ENCODE data around the gene RFC2.
A peak's percentile ranks its signal among the peaks of the same experiment; 100 is the strongest.
"Not testable (repeated sequence)": the region's sequence is repeated elsewhere in the genome, so short reads cannot be mapped to it uniquely, and the experiment has no call there.

Gene RFC2

DNA sequence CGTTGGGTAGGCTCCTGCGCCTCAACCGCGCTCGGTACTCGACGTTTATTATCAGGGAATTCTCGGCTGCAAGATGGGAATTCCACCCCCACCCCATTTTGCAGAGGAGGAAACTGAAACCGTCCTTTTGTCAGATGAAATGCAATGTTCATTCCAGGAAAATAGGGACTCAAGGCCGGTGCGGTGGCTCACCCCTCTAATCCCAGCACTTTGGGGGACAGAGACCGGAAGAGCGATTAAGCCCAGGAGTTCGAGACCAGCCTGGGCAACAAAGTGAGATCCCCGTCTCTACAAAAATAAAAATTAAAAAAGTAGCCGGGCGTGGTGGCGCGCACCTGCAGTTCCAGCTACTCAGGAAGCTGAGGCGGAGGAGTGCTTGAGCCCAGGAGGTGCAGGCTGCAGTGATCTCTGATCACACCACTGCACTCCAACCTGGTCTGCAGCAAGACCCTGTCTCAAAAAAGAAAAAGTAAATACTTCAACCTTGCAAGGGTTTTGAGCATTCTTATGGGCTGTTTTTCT lies 720 bp upstream of the RFC2 start:
- Histone ChIP-seq H3K27me3 (no peaks in the 10 kb centered on the region), H3K4me3 (ENCODE audit: low read depth, low read length) (peak overlapping the region; percentile 98), H3K36me3 (peaks cover 14% of the 10 kb centered on the region), H3K4me1 (no peaks in the 10 kb centered on the region), H3K9me3 (no peaks in the 10 kb centered on the region)
- DNase-seq, result no peak
- TF ChIP-seq, protein P1, sequence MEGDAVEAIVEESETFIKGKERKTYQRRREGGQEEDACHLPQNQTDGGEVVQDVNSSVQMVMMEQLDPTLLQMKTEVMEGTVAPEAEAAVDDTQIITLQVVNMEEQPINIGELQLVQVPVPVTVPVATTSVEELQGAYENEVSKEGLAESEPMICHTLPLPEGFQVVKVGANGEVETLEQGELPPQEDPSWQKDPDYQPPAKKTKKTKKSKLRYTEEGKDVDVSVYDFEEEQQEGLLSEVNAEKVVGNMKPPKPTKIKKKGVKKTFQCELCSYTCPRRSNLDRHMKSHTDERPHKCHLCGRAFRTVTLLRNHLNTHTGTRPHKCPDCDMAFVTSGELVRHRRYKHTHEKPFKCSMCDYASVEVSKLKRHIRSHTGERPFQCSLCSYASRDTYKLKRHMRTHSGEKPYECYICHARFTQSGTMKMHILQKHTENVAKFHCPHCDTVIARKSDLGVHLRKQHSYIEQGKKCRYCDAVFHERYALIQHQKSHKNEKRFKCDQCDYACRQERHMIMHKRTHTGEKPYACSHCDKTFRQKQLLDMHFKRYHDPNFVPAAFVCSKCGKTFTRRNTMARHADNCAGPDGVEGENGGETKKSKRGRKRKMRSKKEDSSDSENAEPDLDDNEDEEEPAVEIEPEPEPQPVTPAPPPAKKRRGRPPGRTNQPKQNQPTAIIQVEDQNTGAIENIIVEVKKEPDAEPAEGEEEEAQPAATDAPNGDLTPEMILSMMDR (IDR thresholded peaks at IDR 0.05; ENCODE audit: low read depth, low read length), result no peak

DNA sequence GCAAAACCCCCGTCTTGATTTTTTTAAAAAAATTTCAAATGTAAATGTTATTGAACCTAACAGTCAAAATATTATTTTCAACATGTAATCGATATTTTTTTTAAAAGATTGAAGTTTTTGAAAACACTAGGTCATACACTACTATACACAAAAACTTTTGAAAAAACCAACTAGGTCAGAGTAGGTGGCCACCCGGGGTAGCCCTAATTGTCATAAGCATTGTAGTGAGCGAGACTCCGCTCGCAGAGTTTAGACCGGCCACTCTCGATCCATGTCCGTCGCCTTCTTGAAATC lies 417 bp downstream of the RFC2 start:
- TF ChIP-seq, protein P1 (IDR thresholded peaks at IDR 0.05; ENCODE audit: low read depth, low read length), result no peak
- DNase-seq, result peak; percentile 14
- H3K27me3 ChIP-seq, result no peaks in the 10 kb centered on the region
- no peaks in the 10 kb centered on the region for H3K4me1 ChIP-seq
- peaks cover 24% of the 10 kb centered on the region for H3K36me3 ChIP-seq
- peak overlapping the region; percentile 98 for H3K4me3 ChIP-seq (ENCODE audit: low read depth, low read length)
- H3K9me3 ChIP-seq, result no peaks in the 10 kb centered on the region

DNA sequence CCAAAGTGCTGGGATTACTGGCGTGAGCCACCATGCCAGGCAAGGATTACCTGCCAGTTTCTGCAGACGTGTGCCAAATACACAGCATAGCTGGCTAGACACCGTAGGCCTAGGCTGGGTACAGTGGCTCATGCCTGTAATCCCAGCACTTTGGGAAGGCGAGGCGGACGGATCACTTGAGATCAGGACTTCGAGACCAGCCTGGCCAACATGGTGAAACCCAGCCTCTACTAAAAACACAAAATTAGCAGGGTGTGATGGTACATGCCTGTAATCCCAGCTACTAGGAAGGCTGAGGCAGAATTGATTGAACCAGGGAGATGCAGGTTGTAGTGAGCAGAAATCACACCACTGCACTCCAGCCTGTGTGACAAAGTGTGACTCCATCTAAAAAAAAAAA lies 868 bp downstream of the RFC2 start:
- H3K36me3 ChIP-seq, result peaks cover 28% of the 10 kb centered on the region
- TF ChIP-seq, protein P1 (IDR thresholded peaks at IDR 0.05; ENCODE audit: low read depth, low read length), result no peak
- no peak for DNase-seq
- peak overlapping the region; percentile 98 for H3K4me3 ChIP-seq (ENCODE audit: low read depth, low read length)
- no peaks in the 10 kb centered on the region for H3K27me3 ChIP-seq
- H3K4me1 ChIP-seq, result no peaks in the 10 kb centered on the region
- H3K9me3 ChIP-seq, result no peaks in the 10 kb centered on the region

DNA sequence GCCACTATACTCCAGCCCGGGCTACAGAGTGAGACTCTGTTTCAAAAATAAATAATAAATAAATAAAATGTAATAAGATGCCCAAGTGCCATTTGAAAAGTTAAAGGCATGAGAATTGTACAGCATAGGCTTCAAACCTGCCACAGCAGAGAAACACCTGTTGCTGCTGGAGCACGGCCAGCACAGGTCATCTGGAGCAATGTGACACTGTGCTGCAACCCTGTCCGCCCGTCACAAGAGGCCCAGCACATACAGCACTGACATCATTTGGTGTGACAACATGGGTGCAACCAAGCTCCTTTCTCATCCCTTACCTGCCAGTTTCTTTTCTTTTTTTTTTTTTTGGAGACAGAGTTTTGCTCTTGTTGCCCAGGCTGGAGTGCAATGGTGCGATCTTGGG lies 1.3 kb downstream of the RFC2 start:
- H3K4me1 ChIP-seq, result no peaks in the 10 kb centered on the region
- DNase-seq, result no peak
- TF ChIP-seq, protein P1 (IDR thresholded peaks at IDR 0.05; ENCODE audit: low read depth, low read length), result no peak

DNA sequence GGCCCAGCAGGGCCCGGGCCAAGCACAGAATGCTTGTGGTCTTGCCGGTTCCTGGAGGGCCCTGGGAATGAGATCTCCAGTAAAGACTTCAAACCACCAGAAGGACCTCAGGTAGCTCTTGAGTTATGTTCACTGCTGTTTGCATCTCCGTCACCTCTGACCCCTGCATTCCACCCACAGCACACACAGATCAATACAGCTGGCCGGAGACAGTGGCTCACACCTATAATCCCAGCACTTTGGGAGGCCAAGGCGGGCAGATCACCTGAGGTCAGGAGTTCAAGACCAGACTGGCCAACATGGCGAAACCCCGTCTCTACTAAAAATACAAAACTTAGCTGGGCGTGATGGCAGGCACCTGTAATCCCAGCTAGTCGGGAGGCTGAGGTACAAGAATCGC lies 5.1 kb downstream of the RFC2 start:
- not testable (repeated sequence) for H3K4me3 ChIP-seq (ENCODE audit: low read depth, low read length); H3K9me3 ChIP-seq; H3K27me3 ChIP-seq; DNase-seq; H3K4me1 ChIP-seq
- H3K36me3 ChIP-seq, result peaks cover 58% of the 10 kb centered on the region

More for the DNA sequence above, 1.3 kb downstream of the RFC2 start:
- Histone ChIP-seq H3K4me3 (ENCODE audit: low read depth, low read length) (peak overlapping the region; percentile 98), H3K36me3 (peaks cover 31% of the 10 kb centered on the region), H3K9me3 (no peaks in the 10 kb centered on the region), H3K27me3 (no peaks in the 10 kb centered on the region)

DNA sequence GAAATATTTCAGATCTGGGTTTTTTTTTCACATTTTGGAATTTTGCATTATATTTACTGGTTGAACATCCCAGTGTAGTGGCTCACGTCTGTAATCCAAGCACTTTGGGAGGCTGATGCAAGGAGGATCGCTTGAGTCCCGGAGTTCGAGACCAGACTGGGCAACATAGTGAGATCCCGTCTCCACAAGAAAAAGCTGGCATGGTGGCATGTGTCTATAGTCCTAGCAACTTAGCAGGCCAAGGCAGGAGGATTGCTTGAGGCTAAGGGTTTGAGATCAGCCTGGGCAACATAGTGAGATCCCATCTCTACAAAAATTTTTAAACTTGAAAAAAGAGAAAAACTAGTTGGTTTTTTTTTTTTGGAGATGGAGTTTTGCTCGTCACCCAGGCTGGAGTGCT lies 6.0 kb downstream of the RFC2 start:
- Histone ChIP-seq H3K9me3 (no peaks in the 10 kb centered on the region), H3K36me3 (peaks cover 58% of the 10 kb centered on the region), H3K4me1 (no peaks in the 10 kb centered on the region), H3K4me3 (ENCODE audit: low read depth, low read length) (no peak overlapping the region), H3K27me3 (no peaks in the 10 kb centered on the region)
- TF ChIP-seq, protein P1 (IDR thresholded peaks at IDR 0.05; ENCODE audit: low read depth, low read length), result no peak
- DNase-seq, result no peak

DNA sequence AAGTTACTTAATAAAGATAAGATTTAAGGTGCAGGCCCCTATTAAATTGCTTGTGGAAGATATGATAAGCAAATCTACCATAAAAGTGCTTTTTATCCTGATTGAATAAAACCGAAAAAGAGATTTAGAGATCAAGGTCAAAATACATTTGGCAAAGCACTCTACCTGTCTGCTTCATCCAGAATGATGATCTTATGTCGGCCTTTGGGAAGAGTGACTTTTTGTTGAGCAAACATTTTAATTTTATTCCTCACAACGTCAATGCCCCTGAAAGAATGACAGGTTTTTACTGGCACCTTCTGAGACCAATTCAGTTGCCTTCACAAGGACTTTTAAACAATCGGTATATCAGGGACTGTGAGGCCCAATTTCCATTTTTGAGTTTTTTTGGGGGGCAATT lies 7.7 kb downstream of the RFC2 start:
- Histone ChIP-seq H3K36me3 (peaks cover 75% of the 10 kb centered on the region), H3K9me3 (no peaks in the 10 kb centered on the region)
- no peak for DNase-seq

More for the DNA sequence above, 7.7 kb downstream of the RFC2 start:
- Histone ChIP-seq H3K27me3 (no peaks in the 10 kb centered on the region), H3K4me1 (no peaks in the 10 kb centered on the region), H3K4me3 (ENCODE audit: low read depth, low read length) (no peak overlapping the region)
- TF ChIP-seq, protein P1 (IDR thresholded peaks at IDR 0.05; ENCODE audit: low read depth, low read length), result no peak
